Stomach (tissue), 9 donors: ENCODE results near the gene IQSEC1. TPM values are rescaled to one million over a fixed set of nuclear protein-coding genes. Genes with fewer than 3 reads are reported as not detected.

Source experiments
- DNase-seq, 2 donors: peaks; one replicate each; pipeline versions ENCODE4 v3.0.0 to v3.0.0-alpha.2; 2013 to 2019
- H3K27ac ChIP-seq, 5 donors: fragments of 200-600 bp in 4 of 5; sonication (generic) in 4 of 5; one replicate each; pipeline ENCODE4 v1.5.1; 2013 to 2019; ENCODE audit warnings: mild to moderate bottlenecking in 1 of 5, moderate library complexity in 1 of 5
- H3K27me3 ChIP-seq, 3 donors: fragments of 200-600 bp; sonication (generic); one replicate each; pipeline ENCODE4 v1.5.1; 2017 to 2019; ENCODE audit warnings: mixed run types in 1 of 3
- H3K36me3 ChIP-seq, 4 donors: fragments of 200-600 bp; sonication (generic); 1 replicate in 3 of 4; 2 replicates in 1 of 4; pipeline ENCODE4 v1.5.1; 2016 to 2019
- H3K4me1 ChIP-seq, 4 donors: fragments of 200-600 bp; sonication (generic); one replicate each; pipeline ENCODE4 v1.5.1; 2016 to 2019
- H3K4me3 ChIP-seq, 4 donors: fragments of 200-600 bp; sonication (generic) in 3 of 4; one replicate each; pipeline ENCODE4 v1.5.1; 2016 to 2019; ENCODE audit warnings: mild to moderate bottlenecking in 1 of 4
- H3K9me3 ChIP-seq, 4 donors: fragments of 200-600 bp; sonication (generic); one replicate each; pipeline ENCODE4 v1.5.1; 2016 to 2019
- EP300 ChIP-seq: sonication (generic); formaldehyde crosslinking; IDR thresholded peaks from one replicate; pipeline ENCODE4 v1.6.1; 2017; ENCODE audit warnings: antibody characterized with exemption
- POLR2A ChIP-seq, 4 donors: fragments of 450-650 bp; IDR thresholded peaks; one replicate each; pipeline ENCODE4 v1.6.1; 2016; ENCODE audit warnings: antibody characterized with exemption in 4 of 4, control low read depth in 2 of 4, mild to moderate bottlenecking in 1 of 4, moderate library complexity in 1 of 4
- POLR2AphosphoS5 ChIP-seq, 3 donors: sonication (generic); formaldehyde crosslinking; IDR thresholded peaks; one replicate each; pipeline ENCODE4 v1.6.1; 2016; ENCODE audit warnings: antibody characterized with exemption in 3 of 3
- WGBS, 5 donors: extraction: QIAGEN DNeasy Blood & Tissue Kit in 3 of 5; methylation state at CpG; one replicate each; pipeline versions ENCODE4 v1.1.5 to v1.1.7; 2013 to 2018; 5-methylcytosine and 5-hydroxymethylcytosine counted together
- intact Hi-C: fragments of 100-400 bp; cut with DNase I; formaldehyde crosslinking; loops from one replicate; pipeline ENCODE4 v1.15.1; 2023; ENCODE audit warnings: low total_unique reads
- polyA plus RNA-seq, 3 donors: library from polyadenylated mRNA; stranded (reverse); fragments of 200-250 nt; gene quantifications; one replicate each; pipeline ENCODE4 v1.2.3, GENCODE V29; 2013
- total RNA-seq, 5 donors: library from RNA; depleted of rRNA; stranded (reverse); fragments of >200 nt; gene quantifications; one replicate each; pipeline versions ENCODE4 v1.1.0 to v1.2.3, GENCODE V29; 2014 to 2016
- TF ChIP-seq, protein P1 (sequence below), 7 experiments: fragments of 450-650 bp in 4 of 7; fragments of 200-600 bp in 3 of 7; sonication (generic) in 3 of 7; IDR thresholded peaks; one replicate each; pipeline ENCODE4 v1.5.1; 2016 to 2019; ENCODE audit warnings: antibody characterized with exemption in 7 of 7, control low read depth in 2 of 7, mild to moderate bottlenecking in 1 of 7
- donor health status: healthy with polysubstance abuse.
- donor health status: Bipolar disorder and iron deficiency.
- donor health status: healthy.

Gene IQSEC1
- total and polyA plus RNA-seq, 8 donors = 6.7 to 46.9 (median 20.8) TPM

DNA sequence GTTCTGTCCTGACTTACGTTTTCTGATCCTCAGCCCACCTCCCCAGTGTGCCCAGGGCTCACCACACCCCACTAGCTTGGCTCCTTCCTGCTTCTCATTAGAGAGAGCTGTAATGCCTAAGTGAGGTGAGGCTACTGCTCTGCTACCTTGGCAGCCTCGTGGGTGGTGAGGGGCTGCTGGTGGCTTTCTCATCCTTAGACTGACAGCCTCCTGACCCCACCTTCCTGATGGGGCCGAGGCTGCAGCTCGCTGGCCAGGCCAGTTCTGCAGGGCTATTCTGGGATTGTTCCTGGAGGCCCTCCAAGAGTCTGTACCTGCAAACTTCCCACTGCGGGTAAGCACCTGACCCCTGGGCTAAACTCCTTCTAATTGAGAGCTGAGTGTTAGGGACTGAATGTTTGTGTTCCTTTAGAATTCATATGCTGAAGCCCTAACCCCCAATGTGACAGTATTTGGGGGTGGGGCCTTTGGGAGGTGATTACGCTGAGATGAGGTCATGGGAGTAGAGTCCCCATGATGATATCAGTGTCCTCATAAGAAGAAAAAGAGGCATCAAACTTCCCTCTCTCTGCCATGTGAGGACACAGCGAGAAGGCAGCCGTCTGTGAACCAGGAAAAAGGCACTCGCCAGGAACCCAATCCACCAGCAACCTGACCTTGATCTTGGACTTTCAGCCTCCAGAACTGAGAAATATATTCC lies 38.1 kb upstream of the IQSEC1 start:
- peaks cover 17 to 22% (median 19%) of the 10 kb centered on the region in 4 donors for H3K4me1 ChIP-seq
- DNase-seq = peak in 1 of 2 donors; percentile 79
- WGBS, 5 donors = 28 to 36% (median 33%) methylated on average over 9 of the region's 9 CpGs
- intact Hi-C loops = no loop called here
- H3K4me3 ChIP-seq = no peak overlapping the region
- peaks cover 0 to 30% (median 0%) of the 10 kb centered on the region in 3 donors for H3K27me3 ChIP-seq
- TF ChIP-seq POLR2A (IDR thresholded peaks at IDR 0.05) (no peak), EP300 (no peak), POLR2AphosphoS5 (IDR thresholded peaks at IDR 0.05) (no peak)
- TF ChIP-seq, protein P1, sequence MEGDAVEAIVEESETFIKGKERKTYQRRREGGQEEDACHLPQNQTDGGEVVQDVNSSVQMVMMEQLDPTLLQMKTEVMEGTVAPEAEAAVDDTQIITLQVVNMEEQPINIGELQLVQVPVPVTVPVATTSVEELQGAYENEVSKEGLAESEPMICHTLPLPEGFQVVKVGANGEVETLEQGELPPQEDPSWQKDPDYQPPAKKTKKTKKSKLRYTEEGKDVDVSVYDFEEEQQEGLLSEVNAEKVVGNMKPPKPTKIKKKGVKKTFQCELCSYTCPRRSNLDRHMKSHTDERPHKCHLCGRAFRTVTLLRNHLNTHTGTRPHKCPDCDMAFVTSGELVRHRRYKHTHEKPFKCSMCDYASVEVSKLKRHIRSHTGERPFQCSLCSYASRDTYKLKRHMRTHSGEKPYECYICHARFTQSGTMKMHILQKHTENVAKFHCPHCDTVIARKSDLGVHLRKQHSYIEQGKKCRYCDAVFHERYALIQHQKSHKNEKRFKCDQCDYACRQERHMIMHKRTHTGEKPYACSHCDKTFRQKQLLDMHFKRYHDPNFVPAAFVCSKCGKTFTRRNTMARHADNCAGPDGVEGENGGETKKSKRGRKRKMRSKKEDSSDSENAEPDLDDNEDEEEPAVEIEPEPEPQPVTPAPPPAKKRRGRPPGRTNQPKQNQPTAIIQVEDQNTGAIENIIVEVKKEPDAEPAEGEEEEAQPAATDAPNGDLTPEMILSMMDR (IDR thresholded peaks at IDR 0.05) = no peak
- peak overlapping the region; percentile 22 to 52 (median 42) for H3K27ac ChIP-seq
- H3K36me3 ChIP-seq = no peaks in the 10 kb centered on the region
- no peaks in the 10 kb centered on the region for H3K9me3 ChIP-seq

DNA sequence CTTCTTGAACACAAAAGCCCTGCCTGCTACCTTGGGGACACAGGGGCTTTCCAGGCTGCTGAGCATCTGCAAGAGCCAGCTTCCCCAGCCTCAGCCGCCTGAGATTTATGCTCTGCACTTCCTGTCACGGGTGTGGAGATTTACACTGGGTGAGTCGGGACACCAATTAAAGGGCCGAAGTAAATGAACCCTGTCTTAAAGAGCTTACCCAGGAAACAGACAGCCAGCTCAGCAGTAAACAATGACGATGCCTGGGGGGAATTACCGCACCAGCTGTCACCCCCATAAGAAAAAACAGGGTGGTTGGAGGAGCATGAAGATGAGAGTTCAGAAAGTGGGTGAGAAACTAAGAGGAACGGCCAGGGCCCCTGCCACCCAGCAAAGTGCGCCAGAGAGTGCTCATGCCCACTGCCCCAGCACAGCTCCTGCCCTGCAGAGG lies 37.5 kb upstream of the IQSEC1 start:
- intact Hi-C loops = no loop called here
- Histone ChIP-seq H3K9me3 (no peaks in the 10 kb centered on the region), H3K36me3 (no peaks in the 10 kb centered on the region), H3K27me3 (peaks cover 0 to 27% (median 0%) of the 10 kb centered on the region in 3 donors), H3K4me3 (no peak overlapping the region), H3K27ac (peak overlapping the region in 2 of 5 donors; percentile 18 to 52), H3K4me1 (peaks cover 17 to 22% (median 19%) of the 10 kb centered on the region in 4 donors)
- peak in 1 of 2 donors; percentile 70 for DNase-seq
- TF ChIP-seq POLR2A (IDR thresholded peaks at IDR 0.05) = no peak
- TF ChIP-seq, protein P1 (IDR thresholded peaks at IDR 0.05) = no peak
- TF ChIP-seq POLR2AphosphoS5 (IDR thresholded peaks at IDR 0.05) = no peak
- TF ChIP-seq EP300 = no peak
- WGBS, 5 donors = 12 to 31% (median 29%) methylated on average over 7 to 8 of the region's 8 CpGs

DNA sequence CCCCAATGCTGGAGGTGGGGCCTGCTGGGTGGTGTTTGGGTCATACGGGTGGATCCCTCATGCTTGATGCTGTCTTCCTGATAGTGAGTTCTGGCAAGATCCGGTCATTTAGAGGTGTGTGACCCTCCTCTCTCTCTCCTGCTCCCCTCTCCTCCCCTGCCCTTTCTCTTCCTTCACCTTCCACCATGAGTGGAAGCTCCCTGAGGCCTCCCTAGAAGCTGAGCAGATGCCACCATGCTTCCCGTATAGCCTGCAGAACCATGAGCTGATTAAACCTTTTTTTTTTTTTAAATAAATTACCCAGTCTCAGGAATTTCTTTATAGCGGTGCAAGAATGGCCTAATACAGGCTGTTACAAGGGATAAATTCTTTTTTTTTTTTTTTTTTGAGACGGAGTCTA lies 36.3 kb upstream of the IQSEC1 start:
- DNase-seq = no peak
- Histone ChIP-seq H3K36me3 (no peaks in the 10 kb centered on the region), H3K9me3 (no peaks in the 10 kb centered on the region), H3K27me3 (peaks cover 0 to 15% (median 0%) of the 10 kb centered on the region in 3 donors), H3K4me1 (peaks cover 17 to 22% (median 19%) of the 10 kb centered on the region in 4 donors), H3K27ac (no peak overlapping the region), H3K4me3 (no peak overlapping the region)
- TF ChIP-seq POLR2AphosphoS5 (IDR thresholded peaks at IDR 0.05) (no peak), POLR2A (IDR thresholded peaks at IDR 0.05) (no peak), EP300 (no peak)
- TF ChIP-seq, protein P1 (IDR thresholded peaks at IDR 0.05) = no peak
- intact Hi-C loops = no loop called here
- 79 to 93% (median 90%) methylated on average over 5 of the region's 5 CpGs for WGBS, 5 donors

DNA sequence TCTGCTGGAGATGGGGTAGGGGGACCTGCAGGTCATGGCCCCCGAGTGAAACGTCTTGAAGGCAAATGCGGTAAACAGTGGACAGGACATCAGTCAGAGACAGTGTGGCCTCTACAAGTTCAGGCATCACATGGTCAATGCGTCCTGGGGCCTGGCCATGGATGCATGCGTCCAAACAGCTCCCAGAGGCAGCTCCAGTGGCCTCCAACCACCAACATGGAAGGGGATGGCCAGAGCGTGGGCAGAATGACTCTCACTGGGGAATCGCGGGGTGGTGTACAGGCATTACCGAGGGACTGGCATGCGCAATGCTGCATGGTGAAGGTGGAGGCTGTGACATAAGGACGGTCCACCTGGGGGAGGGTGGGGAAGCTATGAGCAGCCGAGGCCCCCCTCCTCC lies 35.6 kb upstream of the IQSEC1 start:
- no peak for TF ChIP-seq EP300
- TF ChIP-seq POLR2AphosphoS5 (IDR thresholded peaks at IDR 0.05) = no peak
- TF ChIP-seq, protein P1 (IDR thresholded peaks at IDR 0.05) = no peak
- no peak for TF ChIP-seq POLR2A (IDR thresholded peaks at IDR 0.05)
- intact Hi-C loops = no loop called here
- Histone ChIP-seq H3K4me1 (peaks cover 17 to 22% (median 19%) of the 10 kb centered on the region in 4 donors), H3K4me3 (no peak overlapping the region), H3K36me3 (no peaks in the 10 kb centered on the region), H3K27ac (no peak overlapping the region), H3K9me3 (no peaks in the 10 kb centered on the region), H3K27me3 (peaks cover 0 to 15% (median 0%) of the 10 kb centered on the region in 3 donors)
- WGBS, 5 donors = 90 to 93% (median 92%) methylated on average over 12 of the region's 12 CpGs
- no peak for DNase-seq
